Keratinocyte (primary cell): ENCODE results near the gene FRMPD4. TPM values are rescaled to one million over a fixed set of nuclear protein-coding genes. Genes with fewer than 3 reads are reported as not detected.

Experiments used
- DNase-seq: peaks from one replicate; pipeline ENCODE4 v3.0.0-alpha.2; 2011; ENCODE audit warnings: low read depth, missing footprints, low spot score
- FAIRE-seq: peaks from 2 replicates; lab custom pipeline; 2011; peaks lifted over from hg19 to GRCh38; lab: Jason Lieb, UNC
- H2AFZ ChIP-seq: 2 replicates; pipeline ENCODE4 v1.6.0; 2012; ENCODE audit warnings: low read length, control low read depth, inconsistent platforms; ENCODE audit not compliant: control insufficient read depth
- H3K27ac ChIP-seq: 2 replicates; pipeline ENCODE4 v1.5.1; 2011; ENCODE audit warnings: low read length; ENCODE audit not compliant: control insufficient read depth, insufficient read depth
- H3K27me3 ChIP-seq: 3 replicates; pipeline ENCODE4 v1.6.0; 2011; ENCODE audit warnings: low read length; ENCODE audit not compliant: control insufficient read depth, insufficient read depth; ENCODE audit errors: extremely low read depth
- H3K36me3 ChIP-seq, 2 experiments: 2 replicates in 1 of 2; 3 replicates in 1 of 2; pipeline ENCODE4 v1.5.1; 2011; ENCODE audit warnings: low read length in 2 of 2, mild to moderate bottlenecking in 1 of 2; ENCODE audit not compliant: control insufficient read depth in 2 of 2, insufficient read depth in 2 of 2; ENCODE audit errors: extremely low read depth in 1 of 2
- H3K4me1 ChIP-seq: 3 replicates; pipeline ENCODE4 v1.5.1; 2011; ENCODE audit warnings: low read length; ENCODE audit not compliant: control insufficient read depth, insufficient read depth; ENCODE audit errors: extremely low read depth
- H3K4me2 ChIP-seq: 3 replicates; pipeline ENCODE4 v1.6.0; 2011; ENCODE audit warnings: low read depth, low read length; ENCODE audit not compliant: control insufficient read depth, insufficient read depth; ENCODE audit errors: extremely low read depth
- H3K4me3 ChIP-seq, 3 experiments: fragments of 200-600 bp in 1 of 3; sonication (generic) in 1 of 3; 2 replicates in 2 of 3; 3 replicates in 1 of 3; pipeline ENCODE4 v1.5.1; 2011 to 2016; ENCODE audit warnings: low read length in 3 of 3, mild to moderate bottlenecking in 3 of 3, control low read depth in 2 of 3, inconsistent platforms in 1 of 3, low read depth in 1 of 3, mixed read lengths in 1 of 3, mixed run types in 1 of 3, moderate library complexity in 1 of 3; ENCODE audit not compliant: control insufficient read depth in 2 of 3, insufficient read depth in 2 of 3; ENCODE audit errors: extremely low read depth in 1 of 3
- H3K79me2 ChIP-seq: 2 replicates; pipeline ENCODE4 v1.6.0; 2012; ENCODE audit warnings: low read length; ENCODE audit not compliant: control insufficient read depth, insufficient read depth
- H3K9ac ChIP-seq: 3 replicates; pipeline ENCODE4 v1.6.0; 2011; ENCODE audit warnings: low read length; ENCODE audit not compliant: control insufficient read depth, insufficient read depth; ENCODE audit errors: extremely low read depth
- H3K9me1 ChIP-seq: 3 replicates; pipeline ENCODE4 v1.6.0; 2011; ENCODE audit warnings: low read length; ENCODE audit not compliant: control insufficient read depth, insufficient read depth; ENCODE audit errors: extremely low read depth
- H3K9me3 ChIP-seq: 2 replicates; pipeline ENCODE4 v1.5.1; 2012; ENCODE audit warnings: low read depth, low read length; ENCODE audit not compliant: control insufficient read depth
- H4K20me1 ChIP-seq: 3 replicates; pipeline ENCODE4 v1.6.0; 2011; ENCODE audit warnings: low read length; ENCODE audit not compliant: control insufficient read depth, insufficient read depth; ENCODE audit errors: extremely low read depth
- EZH2 ChIP-seq: IDR thresholded peaks from one replicate; pipeline ENCODE4 v1.6.1; 2012; ENCODE audit warnings: inconsistent platforms, mild to moderate bottlenecking, low read length, moderate library complexity
- dilution Hi-C: fragments of 300-500 bp; cut with MboI; formaldehyde crosslinking; loops from one replicate; pipeline ENCODE4 v1.7.0; 2020; ENCODE audit warnings: low sequenced_read_pairs; ENCODE audit not compliant: extremely low pct_ligation_motif_present
- polyA plus RNA-seq, 5 experiments: library from polyadenylated mRNA; depleted of rRNA in 3 of 5; stranded (reverse) in 3 of 5; stranded (forward) in 1 of 5; unstranded in 1 of 5; fragments of >200 nt; gene quantifications; 1 replicate in 1 of 5; 2 replicates in 3 of 5; 3 replicates in 1 of 5; pipeline versions ENCODE4 v1.2.1 to v1.2.3, GENCODE V29; 2011 to 2012; ENCODE audit warnings: missing spikeins in 2 of 5, low read depth in 1 of 5, low replicate concordance in 1 of 5
- TF ChIP-seq, protein P1 (sequence below), 3 experiments: IDR thresholded peaks in 1 of 3; conservative IDR thresholded peaks in 1 of 3; optimal IDR thresholded peaks in 1 of 3; 2 replicates in 2 of 3; 3 replicates in 1 of 3; pipeline versions ENCODE3 to v1.5.1; 2011; ENCODE audit warnings: low read length in 3 of 3, mild to moderate bottlenecking in 3 of 3, moderate library complexity in 2 of 3, control low read depth in 1 of 3, inconsistent platforms in 1 of 3; ENCODE audit not compliant: insufficient read depth in 2 of 3; ENCODE audit errors: extremely low read depth in 1 of 3

The FRMPD4 gene
- polyA plus RNA-seq, 1 donor (not counting 4 experiments of a cell fraction or from before 2014, with no cell fraction given): 0.05 TPM

DNA sequence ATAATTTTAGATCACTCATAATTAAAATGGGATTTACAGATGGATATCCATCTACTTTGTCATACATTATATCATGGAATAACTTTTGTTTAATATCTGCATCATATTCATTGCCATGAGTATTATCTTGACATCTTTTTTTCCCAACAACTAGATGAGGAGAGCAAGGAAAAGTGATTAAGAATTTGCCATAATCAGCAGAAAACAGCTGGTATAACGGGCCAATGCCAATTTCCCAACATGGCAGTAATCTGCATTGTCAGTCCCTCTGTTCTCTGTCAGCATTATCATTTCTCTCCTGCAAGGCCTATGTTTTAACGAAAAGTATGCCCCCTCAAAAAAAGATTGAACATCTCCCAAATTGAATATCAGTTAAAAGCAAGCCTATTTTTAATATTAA lies 314.0 kb downstream of the FRMPD4 start:
- no peaks in the 10 kb centered on the region for H3K79me2 ChIP-seq
- DNase-seq (no peak), FAIRE-seq (no peak)
- dilution Hi-C loops: no loop called here
- H3K27ac ChIP-seq: no peak overlapping the region
- TF ChIP-seq, protein P1, sequence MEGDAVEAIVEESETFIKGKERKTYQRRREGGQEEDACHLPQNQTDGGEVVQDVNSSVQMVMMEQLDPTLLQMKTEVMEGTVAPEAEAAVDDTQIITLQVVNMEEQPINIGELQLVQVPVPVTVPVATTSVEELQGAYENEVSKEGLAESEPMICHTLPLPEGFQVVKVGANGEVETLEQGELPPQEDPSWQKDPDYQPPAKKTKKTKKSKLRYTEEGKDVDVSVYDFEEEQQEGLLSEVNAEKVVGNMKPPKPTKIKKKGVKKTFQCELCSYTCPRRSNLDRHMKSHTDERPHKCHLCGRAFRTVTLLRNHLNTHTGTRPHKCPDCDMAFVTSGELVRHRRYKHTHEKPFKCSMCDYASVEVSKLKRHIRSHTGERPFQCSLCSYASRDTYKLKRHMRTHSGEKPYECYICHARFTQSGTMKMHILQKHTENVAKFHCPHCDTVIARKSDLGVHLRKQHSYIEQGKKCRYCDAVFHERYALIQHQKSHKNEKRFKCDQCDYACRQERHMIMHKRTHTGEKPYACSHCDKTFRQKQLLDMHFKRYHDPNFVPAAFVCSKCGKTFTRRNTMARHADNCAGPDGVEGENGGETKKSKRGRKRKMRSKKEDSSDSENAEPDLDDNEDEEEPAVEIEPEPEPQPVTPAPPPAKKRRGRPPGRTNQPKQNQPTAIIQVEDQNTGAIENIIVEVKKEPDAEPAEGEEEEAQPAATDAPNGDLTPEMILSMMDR (optimal IDR thresholded peaks at IDR 0.05 in 1 of 3, IDR thresholded peaks at IDR 0.05 in 1 of 3, conservative IDR thresholded peaks at IDR 0.05 in 1 of 3; ENCODE audit: extremely low read depth in 1 of 3, insufficient read depth in 2 of 3, low read length in 3 of 3): no peak
- no peak for TF ChIP-seq EZH2
- H4K20me1 ChIP-seq: no peaks in the 10 kb centered on the region
- H3K9me1 ChIP-seq: no peaks in the 10 kb centered on the region
- H2AFZ ChIP-seq: no peak overlapping the region
- H3K27me3 ChIP-seq: no peaks in the 10 kb centered on the region
- H3K9ac ChIP-seq: no peak overlapping the region
- no peak overlapping the region for H3K4me2 ChIP-seq
- H3K4me3 ChIP-seq: no peak overlapping the region
- H3K36me3 ChIP-seq: no peaks in the 10 kb centered on the region
- no peaks in the 10 kb centered on the region for H3K9me3 ChIP-seq
- peaks cover 5% of the 10 kb centered on the region for H3K4me1 ChIP-seq

DNA sequence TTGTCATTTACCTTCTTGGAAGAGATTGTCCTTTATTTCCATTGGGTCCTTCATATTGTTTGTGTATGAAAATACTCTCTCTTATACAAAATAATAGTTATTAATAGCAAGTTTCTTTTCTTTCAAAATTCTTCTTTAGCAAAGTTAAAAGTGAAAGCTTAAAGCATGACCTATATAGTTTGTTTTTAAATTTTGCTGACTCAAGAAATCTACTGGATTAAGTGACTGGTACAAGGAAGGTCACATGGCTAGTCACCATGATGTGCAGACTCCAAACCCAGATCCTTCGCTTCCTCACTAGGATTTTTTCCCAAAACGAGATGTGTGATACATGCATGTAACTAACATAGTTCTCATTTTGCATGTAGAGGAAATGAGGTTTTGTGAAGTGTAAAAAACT lies 322.7 kb downstream of the FRMPD4 start:
- H3K9ac ChIP-seq: no peak overlapping the region
- H4K20me1 ChIP-seq: no peaks in the 10 kb centered on the region
- FAIRE-seq (no peak), DNase-seq (no peak)
- dilution Hi-C loops: no loop called here
- TF ChIP-seq, protein P1 (optimal IDR thresholded peaks at IDR 0.05 in 1 of 3, IDR thresholded peaks at IDR 0.05 in 1 of 3, conservative IDR thresholded peaks at IDR 0.05 in 1 of 3; ENCODE audit: extremely low read depth in 1 of 3, insufficient read depth in 2 of 3, low read length in 3 of 3): no peak
- TF ChIP-seq EZH2: no peak
- no peak overlapping the region for H3K4me3 ChIP-seq
- H3K4me1 ChIP-seq: no peaks in the 10 kb centered on the region
- no peak overlapping the region for H2AFZ ChIP-seq
- H3K4me2 ChIP-seq: no peak overlapping the region
- no peak overlapping the region for H3K27ac ChIP-seq
- H3K36me3 ChIP-seq: no peaks in the 10 kb centered on the region
- H3K79me2 ChIP-seq: no peaks in the 10 kb centered on the region
- no peaks in the 10 kb centered on the region for H3K27me3 ChIP-seq
- no peaks in the 10 kb centered on the region for H3K9me3 ChIP-seq
- no peaks in the 10 kb centered on the region for H3K9me1 ChIP-seq
